LoVo (cell line): ENCODE results near the gene DOK4.

Experiments
- DNase-seq: peaks from one replicate; pipeline ENCODE4 v3.0.0-alpha.2; 2016; ENCODE audit warnings: low spot score

Gene DOK4

DNA sequence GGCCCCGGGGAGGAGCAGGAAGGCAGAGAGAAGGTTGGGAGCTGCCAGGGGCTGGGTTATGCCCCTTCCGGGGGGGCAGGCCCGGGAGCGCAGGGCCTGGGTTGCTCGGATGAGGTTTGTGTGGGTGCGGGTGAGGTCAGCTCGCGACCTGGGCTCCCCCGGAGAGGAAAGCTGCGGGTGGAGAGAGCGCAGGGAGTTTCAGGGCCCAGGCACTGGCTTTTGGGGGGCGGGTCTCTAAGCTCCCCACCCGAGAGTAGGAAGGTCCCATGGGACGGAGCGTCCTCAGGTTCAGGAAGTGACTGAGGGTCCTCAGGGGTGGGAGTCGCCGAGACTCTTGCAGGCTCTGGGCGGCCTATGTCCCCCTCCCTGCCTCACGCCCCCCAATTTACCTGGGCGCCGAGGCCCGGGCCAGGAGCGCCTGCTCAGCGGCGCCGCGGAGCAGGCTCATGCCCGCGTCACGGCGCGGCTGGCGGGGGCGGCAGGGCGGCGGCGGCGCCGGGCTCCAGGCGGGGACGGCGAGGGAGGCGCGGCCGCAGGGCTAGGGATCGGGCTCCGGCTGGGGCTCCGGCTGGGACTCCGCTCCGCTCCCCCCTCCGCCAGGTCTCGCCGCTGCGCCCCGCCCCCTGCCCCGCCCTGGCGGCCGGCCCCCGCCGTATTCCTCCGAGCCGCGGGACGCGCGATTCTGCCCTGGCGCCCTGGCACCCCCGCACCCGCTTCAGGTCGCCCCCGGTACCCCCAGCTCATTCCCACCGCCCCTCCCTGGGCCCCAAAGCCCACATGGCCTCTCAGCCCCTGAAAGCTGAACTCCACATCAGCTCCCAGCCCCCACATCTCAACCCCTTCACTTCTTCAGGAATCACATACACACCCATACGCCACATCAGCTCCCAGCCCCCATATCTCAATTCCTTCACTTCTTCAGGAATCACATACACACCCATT lies at the start of gene DOK4:
Gene DOK4 (minus strand): TSS at position 578 of the 942 bp plus-strand sequence. CDS start 6,986 bp downstream, outside the sequence.
- DNase-seq, result peak; percentile 79

DNA sequence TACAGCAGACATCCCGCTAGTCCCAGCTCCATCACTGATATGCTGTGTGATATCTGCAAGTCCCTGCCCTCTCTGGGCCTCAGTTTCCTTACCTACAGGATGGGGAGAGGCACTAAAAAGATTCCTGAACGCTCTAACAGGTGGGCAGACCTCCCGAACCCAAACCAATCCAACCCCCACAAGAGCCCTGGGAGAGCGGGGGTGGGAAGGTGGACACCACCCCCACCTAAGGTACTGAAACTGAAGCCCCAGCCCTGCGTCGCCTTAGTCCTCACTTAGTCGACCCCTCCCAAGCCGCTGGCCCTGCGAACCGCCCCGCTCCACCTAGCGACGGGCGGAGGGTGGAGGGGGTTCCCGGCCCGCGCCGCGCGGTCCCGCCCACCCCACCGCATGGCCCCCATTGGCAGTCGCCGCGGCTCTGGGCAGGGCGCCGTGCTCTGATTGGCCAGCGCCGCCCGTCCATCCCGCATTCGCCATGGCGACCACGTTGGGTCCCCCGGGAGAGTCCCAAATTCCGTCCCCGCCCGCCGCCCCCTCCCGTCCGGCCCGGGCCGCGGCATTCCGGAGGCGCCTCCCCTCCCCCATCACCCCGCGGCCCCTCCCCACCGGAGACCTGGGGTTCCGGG lies 49.5 kb upstream of the DOK4 start:
- DNase-seq, result peak; percentile 89

DNA sequence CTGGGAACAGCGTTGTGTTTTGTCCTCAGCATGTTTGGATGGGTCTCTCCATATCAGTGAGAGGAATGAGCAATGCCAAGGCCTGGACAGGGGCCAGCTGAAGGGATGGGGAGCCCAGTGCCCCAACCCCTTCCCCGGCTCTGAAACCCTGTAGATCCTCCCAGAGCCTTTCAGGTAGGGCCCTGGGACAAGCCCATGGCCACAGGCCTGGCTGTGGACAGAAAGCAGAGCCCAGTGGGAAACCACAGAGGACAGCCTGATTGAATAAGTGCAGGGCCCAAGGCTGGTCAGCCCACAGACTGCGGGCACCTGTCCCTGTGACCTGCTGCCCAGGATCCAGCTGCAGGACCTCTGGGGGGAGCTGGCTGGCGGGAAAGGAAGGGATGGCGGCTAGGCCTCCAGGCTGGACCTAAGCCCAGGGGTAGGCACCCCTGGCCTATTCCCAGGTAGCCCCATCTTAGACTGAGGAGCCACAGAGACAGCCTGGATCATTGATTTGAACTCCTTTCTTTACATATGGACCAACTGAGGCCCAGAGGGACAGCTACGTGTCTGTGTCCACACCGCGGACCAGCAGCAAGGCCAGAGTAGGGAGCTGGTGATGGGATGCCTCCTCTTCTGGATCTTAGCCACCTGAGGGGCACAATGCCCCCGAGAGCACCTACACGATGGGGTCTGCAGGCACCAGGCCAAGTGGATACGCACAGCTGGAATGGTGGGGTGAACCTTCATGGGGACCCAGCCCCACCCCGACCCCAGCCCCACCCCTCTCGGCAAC lies 48.8 kb upstream of the DOK4 start:
- no peak for DNase-seq

DNA sequence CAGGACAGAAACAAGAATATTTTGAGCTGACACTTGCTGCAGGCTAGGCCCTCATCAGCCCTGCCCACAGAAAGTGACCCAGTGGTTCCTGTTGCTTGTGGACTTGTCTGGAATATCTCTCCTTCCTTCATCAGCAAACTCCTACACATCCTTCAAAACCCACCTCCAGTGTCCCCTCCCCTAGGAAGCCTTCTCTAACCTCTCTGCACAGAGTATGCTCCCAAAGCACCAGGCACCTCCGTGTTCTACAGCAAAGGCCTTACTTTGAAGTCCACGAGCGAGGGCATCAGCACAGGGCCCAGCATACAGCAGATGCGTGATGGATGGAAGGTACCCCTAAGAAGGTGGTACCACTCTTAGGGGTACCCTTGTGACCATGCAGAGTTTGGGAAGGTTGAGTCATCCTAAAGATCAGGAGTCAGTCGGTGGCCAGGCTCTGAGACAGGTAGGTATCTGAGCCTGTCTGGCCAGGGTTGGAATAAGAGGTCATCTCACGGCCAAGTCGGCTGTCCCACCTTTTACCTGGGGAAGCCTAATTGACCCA lies 48.1 kb upstream of the DOK4 start:
- DNase-seq, result no peak

DNA sequence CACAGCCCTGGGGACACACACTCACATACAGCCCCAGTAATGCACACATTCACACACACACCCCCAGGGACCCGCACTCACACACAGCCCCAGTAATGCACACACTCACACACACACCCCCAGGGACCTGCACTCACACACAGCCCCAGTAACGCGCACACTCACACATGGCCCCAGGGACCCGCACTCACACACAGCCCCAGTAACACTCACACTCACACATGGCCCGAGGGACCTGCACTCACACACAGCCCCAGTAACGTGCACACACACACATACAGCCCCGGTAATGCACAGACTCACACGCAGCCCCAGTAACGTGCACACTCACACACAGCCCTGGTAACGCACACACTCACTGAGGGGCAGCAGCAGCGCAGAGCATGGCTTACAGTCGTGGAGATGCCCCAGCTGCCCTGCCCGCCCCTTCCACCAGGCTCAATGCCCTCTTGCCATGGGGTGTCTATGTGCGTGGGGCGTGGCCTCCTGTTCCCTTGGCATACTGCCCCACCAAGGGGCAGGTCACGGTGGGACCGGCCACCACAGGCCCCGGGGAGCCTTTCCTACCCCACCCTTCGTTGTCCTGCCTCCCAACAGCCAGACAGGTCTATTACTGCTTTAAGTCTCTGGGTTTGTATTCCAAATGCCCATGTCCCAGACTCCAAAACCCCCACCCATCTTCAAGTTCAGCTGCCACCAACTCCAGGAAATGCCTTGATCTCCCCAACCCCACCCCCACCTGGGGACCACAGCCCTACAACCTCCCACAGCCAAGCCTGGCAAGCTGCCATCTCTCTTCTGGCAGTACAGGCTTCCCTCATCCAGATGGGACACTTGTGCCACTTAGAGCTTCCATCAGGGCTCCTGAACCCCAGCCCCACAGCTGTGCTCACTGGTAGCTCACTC lies 47.4 kb upstream of the DOK4 start:
- no peak for DNase-seq

DNA sequence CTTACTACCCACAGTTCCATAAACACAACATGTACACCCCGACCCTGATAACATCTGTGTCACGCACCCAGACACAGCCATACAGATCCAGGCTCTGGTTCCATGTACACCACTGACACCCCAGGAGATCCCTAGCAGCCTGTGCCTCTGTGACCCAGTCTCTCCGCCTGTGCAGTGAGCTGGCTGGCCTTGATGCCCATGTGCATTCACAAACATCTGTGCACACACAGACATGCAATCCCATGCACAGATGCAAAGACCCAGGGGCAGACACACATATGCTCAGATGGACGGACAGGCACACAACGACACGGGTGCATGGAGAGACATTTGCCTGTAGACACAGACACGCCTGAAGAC lies 46.0 kb upstream of the DOK4 start:
- no peak for DNase-seq

DNA sequence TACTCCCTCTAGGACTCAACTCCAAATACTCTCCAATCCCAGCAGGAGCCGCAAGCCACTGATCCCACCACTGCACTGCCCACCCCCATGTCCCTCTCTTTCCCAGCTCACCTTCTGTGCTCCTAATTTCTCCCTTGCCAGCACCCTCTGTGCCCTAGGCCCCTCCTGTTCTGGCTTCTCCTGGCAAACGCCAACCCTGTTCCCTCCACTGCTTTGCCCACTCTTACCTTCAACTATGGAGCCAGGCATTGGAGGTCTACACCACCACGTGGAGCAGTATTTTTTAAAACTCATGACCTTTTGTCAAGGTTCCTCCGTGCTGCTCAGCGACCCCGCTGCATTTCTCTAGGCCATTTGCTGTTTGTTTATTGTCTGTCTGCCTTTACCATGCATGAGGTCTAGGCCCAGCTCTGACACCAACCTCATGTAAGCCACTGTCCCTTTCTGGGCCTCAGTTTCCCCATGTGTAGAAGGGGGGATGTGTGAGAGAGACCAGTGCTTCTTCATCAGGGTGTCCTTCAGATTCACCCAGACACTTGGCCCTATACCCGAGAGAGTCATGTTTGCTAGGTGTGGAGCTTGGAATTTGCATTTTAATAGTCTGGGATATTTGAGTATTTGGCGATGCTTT lies 45.5 kb upstream of the DOK4 start:
- no peak for DNase-seq

DNA sequence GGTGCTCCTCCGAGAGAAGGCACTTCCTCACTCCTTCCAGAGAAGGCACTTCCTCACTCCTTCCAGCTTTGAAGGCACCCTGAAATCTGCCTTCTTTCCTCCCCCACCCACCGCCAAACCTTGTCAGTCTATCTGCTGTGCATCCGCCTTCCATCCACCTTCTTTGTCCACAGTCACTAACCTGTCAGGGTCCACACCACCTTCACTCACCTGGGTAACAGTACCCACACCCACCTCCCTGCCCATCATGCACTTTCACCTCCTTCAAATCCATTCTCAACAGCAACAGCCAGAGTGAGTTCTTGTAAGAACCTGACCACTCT lies 44.9 kb upstream of the DOK4 start:
- no peak for DNase-seq

DNA sequence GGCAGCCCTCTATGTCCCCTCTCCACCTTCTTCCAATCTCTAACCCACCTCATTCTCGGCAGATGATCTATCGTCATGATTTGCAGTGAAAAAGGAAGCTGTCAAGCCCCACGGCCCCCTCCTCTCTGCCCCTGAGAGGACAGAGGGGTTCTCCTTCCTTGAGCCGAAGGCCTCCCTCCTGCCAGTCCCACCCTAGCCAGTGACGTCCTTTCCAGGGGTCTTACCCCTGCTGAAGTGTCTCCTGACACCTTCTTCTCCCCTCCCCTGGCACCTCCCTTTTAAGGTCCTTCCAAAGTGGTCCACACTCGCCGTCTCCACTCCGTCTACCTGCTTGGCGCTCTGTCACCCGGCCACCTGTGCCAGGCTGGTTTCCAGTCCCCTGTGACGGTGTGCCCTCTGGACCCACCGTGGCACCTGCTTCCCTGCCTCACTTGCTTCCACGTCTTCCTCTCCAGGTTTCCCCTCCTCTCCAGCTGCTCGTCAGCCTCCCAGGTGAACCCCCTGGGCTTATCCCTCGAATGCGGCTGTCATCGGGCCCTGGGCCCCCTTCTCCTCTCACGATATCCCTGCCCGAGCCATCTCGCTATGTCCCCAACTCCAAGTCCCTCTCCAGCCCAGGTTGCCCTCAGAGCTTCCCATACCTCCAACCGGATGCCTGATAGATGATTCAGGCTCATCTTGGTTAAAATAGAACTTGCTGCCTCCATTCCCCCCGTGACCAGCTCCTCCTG lies 44.4 kb upstream of the DOK4 start:
- DNase-seq, result no peak

DNA sequence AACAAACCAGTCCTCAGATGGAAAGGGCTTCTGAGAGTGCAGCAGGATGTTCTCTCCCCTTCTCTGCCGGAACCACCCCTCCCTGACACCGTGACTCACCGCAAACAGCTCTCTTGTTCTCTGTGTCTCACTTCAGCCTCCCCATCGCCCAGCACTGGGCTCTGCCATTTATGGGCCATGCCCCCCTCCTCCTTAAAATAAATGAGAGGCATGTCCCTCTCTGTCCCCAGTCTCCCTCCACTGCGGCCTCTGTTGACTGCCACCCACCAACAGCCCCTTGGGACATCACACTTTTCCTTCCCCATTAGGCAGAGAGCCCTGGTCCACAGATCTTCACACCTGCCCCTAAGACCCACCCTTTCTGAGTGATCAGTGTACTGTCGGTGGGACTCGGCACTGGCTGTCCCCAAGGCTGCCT lies 43.8 kb upstream of the DOK4 start:
- DNase-seq, result no peak

DNA sequence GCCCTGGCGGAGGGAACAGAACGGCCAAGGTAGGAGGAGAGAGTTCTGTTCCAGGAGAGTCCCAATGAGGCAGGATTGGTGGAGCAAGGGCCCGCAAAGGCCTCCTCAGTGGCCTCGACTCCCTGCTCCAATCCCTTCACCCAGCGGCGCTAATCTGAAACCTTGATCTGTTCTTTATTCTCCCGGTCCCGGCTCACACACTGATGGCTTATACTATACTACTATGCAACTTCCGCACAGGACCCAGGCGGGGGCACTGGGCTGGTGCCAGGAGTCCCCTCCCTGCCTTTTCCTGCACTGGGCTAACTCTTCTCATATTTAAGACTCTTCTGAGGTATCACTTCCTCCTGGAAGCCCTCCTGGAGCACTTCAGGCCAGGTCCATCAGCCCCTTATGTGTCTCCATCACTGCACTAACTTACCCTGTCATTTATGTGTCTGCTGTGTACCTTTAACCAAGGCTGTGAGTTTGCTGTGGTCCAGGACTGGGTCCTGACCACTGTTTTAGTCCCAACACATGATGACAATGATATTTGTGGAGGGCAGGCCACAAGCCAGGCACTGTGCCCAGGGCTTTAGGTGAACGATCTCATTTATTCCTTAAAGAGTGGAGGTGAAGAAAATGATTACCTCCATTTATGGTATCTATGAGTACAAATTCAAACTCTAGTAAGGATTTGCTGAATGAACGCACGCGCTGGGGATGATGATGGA lies 43.3 kb upstream of the DOK4 start:
- DNase-seq, result no peak

DNA sequence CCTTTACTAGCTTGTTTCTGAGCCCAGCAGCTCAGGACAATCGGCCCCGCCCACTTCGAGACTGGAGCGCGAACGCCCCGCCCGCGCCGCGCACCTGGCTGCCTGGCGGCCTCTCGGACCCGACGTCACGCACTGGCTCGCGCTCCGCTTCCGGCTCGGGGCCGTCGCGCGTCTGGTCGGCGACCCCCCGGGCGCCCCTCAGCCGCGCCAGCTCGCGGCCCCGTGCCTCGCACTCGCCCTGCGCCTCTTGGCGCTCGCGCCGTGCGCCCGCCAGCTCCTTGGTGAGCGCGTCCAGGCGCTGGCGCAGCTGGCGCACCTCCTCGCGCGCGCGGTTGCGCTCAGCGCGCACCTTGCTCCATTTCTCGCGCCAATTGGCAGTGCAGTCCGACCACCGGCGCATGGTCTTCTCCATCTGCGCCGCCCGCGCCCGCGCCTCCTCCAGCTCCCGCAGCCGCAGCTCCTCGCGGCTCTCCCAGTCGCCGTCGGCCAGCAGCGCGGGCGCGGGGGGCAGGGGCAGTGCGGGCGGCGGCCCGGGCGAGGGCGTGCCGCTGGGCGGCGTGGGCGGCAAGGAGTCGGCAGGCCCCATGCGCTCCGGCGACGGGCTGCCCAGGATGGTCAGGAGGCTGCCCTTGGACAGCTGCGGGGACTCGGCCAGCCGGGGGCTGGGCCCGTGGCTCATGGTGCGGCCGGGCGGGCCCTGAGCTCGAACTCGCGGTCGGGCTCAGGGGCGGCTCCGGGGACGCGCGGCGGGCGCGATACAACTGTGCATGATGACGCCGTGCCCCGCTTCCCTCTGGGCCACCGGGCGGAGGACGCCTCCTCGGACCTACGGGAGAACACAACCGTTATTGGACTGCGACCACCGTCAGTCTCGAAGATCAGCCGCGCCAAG lies 42.5 kb upstream of the DOK4 start:
- DNase-seq, result peak; percentile 63

DNA sequence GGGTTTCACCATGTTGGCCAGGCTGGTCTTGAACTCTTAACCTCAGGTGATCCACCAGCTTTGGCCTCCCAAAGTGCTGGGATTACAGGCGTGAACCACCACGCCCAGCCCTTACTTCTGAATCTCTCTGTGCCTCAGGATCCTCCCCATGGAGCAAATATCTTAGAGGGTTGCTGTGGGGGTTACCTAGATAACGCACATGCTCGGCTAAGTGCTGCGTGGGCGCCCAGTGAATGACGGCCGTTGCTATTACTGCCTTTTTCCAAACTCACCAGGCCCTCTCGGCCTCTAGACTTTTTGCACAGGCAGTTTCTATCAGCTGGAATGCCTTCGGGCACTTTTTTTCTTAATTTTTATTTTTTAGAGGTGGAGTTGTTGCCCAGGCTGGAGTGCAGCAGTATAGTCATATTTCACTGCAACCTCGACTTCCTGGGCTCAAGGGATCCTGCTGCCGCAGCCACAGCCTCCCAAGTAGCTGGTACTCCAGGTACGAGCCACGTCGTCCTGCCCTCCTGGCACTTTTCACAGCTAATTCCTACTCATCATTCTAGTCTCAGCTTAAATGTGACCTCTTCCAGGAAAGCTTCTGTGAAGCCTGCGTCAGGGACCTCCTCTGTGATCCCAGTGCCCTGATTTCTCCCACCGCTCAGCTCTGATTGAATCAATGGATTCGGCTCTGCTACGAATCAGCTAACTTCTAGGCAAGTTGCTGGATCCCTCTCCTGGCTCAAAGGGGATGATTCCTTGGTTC lies 41.5 kb upstream of the DOK4 start:
- DNase-seq, result no peak

DNA sequence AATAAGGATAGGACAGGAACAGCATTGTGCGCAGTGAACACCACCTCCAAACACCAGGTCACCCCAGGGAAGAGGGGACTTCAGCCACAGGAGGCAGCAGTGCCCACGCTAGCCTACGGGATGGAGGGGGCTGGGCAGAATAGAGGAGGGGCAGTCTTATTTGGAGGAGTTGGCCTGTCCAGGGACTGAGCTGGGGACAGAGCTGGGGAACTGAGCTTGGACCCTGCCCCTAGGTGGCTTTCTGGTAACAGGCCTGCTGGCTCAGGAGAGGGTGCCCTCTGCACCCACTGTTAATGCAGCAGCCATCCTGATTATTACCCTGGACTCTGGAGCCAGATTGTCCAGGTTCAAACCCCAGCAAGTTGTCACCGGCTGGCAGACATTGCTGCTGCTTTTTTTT lies 40.7 kb upstream of the DOK4 start:
- DNase-seq, result no peak

DNA sequence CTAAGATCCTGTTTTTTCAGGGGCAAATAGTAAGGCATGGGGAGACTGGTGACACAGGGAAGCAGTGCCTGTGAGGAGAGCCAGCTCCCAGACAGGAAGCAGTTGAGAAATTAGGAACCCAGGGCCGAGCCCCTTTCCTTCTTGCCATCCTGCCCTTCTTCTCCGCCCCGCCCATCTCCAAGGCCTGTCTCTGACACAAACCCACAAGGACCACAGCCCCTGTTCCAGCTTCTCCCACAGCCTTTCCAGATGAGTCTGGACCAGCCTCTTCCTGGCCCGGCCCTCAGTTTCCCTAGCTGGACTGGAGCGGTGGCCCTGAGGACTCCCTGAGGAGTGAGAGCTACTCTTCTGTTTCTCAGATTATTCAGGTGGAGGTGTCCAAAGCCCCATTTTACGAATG lies 40.2 kb upstream of the DOK4 start:
- no peak for DNase-seq

DNA sequence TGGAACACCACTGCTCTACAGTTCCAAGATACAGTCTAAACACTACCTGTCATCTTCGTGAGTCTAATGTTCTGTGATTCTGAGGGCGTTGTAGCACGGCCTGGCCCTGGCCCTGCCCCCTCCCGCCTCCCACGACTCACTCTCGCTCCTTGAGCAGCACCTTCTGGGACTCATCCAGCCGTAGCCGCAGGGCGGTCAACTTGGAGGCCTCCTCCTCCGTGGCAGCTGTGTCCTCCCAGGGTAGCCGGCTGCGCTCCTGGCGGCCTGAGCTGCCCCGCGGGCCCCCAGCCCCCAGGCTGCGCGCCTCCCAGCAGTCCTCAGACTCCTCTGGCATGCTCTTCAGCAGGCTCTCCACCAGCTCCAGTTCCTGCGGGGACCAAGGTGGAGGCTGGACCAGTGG lies 39.5 kb upstream of the DOK4 start:
- DNase-seq, result no peak

DNA sequence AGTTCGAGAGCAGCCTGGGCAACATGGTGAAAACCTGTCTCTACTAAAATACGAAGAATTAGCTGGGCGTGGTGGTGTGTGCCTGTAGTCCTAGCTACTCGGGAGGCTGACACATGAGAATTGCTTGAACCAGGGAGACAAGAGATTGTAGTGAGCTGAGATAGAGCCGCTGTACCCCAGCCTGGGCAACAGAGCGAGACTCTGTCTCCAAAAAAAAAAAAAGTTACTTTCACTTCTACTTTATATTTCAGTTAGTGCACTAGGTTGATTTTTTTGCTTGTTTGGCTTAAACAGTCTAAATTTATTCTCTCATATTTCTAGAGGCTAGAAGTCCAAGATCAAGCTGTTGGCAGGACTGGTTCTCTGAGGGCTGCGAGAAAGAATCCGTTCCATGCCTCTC lies 36.7 kb upstream of the DOK4 start:
- DNase-seq, result no peak

DNA sequence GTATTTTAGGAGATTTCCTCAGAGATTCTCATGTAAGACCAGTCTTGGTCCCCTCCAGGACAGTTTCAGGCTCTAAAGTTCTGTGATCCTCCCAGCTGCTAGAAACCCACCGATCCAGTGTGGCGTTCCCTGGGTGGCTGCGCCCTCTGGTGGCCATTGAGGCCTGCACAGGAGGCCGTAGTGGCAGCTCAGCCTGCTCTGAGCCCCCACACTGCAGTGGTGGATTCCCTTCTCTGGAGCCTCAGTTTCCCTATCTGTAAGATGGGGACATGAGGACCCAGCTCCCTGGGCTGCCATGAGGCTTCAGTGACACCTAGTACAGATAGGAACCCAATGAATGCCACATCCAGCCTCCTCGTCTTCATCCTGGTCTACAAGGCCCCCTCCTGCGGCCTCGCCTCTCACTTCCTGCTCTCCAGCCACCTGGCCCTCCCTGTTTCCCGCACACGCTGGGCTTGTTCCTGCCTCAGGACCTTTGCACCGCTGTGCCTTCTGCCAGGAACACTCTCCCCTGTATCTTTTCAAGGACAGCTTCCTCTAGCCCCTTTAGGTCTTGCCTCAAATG lies 33.6 kb upstream of the DOK4 start:
- DNase-seq, result peak; percentile 59
